B cell (primary cell): ENCODE results near the gene HSD17B2.

ENCODE experiments used
- CTCF ChIP-seq: fragments of 200-600 bp; IDR thresholded peaks from one replicate; pipeline ENCODE4 v1.8.0; 2022; ENCODE audit warnings: antibody characterized with exemption, mild to moderate bottlenecking
- EZH2 ChIP-seq: IDR thresholded peaks from 2 replicates; pipeline ENCODE4 v1.6.1; 2012; ENCODE audit warnings: borderline replicate concordance, low read depth, mild to moderate bottlenecking, moderate library complexity, low read length; ENCODE audit not compliant: insufficient read depth, poor library complexity, severe bottlenecking

- TF ChIP-seq CTCF = no peak
- TF ChIP-seq EZH2 = no peak
These were observed 58.7 kb downstream of the HSD17B2 start for GRCh38 chr16:82093666-82094300.
